ENCODE results near the gene IL7R. TPM values are rescaled to one million over a fixed set of nuclear protein-coding genes. Genes with fewer than 3 reads are reported as not detected.

The IL7R gene, protein sequence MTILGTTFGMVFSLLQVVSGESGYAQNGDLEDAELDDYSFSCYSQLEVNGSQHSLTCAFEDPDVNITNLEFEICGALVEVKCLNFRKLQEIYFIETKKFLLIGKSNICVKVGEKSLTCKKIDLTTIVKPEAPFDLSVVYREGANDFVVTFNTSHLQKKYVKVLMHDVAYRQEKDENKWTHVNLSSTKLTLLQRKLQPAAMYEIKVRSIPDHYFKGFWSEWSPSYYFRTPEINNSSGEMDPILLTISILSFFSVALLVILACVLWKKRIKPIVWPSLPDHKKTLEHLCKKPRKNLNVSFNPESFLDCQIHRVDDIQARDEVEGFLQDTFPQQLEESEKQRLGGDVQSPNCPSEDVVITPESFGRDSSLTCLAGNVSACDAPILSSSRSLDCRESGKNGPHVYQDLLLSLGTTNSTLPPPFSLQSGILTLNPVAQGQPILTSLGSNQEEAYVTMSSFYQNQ
- 4.9 and 20.7 TPM in 2 replicates for total RNA-seq

DNA sequence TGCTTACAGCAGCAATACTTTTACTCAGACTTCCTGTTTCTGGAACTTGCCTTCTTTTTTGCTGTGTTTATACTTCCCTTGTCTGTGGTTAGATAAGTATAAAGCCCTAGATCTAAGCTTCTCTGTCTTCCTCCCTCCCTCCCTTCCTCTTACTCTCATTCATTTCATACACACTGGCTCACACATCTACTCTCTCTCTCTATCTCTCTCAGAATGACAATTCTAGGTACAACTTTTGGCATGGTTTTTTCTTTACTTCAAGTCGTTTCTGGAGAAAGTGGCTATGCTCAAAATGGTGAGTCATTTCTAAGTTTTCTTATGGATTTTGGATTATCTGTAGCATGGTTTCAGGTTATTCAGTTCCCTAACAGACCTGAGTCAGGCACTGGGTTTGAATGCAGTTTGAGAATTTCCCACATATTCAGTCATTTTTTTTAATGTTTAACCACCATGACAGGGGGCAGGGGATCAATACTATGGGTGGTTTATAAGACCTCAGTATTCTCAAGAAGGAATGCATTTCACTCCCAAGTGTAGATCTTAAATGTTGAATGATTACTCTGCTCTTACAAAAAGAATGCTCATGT lies at the start of gene IL7R:
IL7R (plus strand) TSS at position 127 of the 587 bp plus-strand sequence; CDS start at position 214, 87 bp downstream.

Other genes starting within 250 kb of the IL7R start
- 4.8 and 7.6 TPM in 2 replicates for gene SPEF2, start 239.0 kb upstream of the IL7R start, total RNA-seq
- gene CAPSL, start 81.7 kb downstream of the IL7R start, total RNA-seq, result not detected in 2 replicates
- not detected in 2 replicates for gene UGT3A1, start 134.5 kb downstream of the IL7R start, total RNA-seq
- gene UGT3A2, start 210.0 kb downstream of the IL7R start, total RNA-seq, result not detected in 2 replicates

Measured in uterine smooth muscle cell (primary cell).